Stimulated activated CD8-positive, alpha-beta memory T cell treated with anti-CD3 and anti-CD28 coated beads, Interleukin-4, amount 100 ng/mL, for 48 hours (primary cell): ENCODE measurements around the gene ETNK1.
"Not testable (repeated sequence)": the region's sequence is repeated elsewhere in the genome, so short reads cannot be mapped to it uniquely, and the experiment has no call there.

Experiments
- DNase-seq: peaks from one replicate; pipeline ENCODE4 v3.0.0-alpha.2; 2020

The ETNK1 gene

DNA sequence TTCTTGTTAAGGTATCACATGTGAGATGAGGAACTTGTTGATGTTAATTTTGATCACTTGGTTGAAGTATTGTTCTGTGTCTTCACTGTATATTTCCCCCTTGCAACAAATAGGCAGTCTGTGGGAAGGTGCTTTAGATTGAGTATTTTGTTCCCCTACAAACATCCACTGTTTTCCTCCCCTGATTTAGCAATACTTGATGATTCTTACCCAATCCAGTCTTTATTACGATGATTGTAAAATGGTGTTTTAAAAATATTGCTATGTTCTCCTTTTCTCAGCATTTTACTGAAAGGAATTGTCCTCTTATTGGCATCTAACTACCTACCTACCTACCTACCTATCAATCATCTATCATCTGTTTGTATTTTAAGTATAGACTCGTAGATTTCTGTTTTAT lies 66.3 kb downstream of the ETNK1 start:
- DNase-seq = no peak

DNA sequence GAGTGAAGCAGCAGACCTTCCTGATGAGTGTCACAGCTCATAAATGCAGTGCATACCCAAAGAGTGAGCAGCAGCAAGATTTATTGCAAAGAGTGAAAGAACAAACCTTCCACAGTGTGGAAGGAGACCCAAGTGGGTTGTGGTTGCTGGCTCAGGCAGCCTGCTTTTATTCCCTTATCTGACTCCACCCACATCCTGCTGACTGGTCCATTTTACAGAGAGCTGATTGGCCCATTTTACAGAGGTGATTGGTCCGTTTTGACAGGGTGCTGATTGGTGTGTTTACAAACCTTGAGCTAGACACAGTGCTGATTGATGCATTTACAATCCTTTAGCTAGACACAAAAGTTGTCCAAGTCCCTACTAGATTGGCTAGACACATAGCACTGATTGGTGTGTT lies 67.5 kb downstream of the ETNK1 start:
- not testable (repeated sequence) for DNase-seq

DNA sequence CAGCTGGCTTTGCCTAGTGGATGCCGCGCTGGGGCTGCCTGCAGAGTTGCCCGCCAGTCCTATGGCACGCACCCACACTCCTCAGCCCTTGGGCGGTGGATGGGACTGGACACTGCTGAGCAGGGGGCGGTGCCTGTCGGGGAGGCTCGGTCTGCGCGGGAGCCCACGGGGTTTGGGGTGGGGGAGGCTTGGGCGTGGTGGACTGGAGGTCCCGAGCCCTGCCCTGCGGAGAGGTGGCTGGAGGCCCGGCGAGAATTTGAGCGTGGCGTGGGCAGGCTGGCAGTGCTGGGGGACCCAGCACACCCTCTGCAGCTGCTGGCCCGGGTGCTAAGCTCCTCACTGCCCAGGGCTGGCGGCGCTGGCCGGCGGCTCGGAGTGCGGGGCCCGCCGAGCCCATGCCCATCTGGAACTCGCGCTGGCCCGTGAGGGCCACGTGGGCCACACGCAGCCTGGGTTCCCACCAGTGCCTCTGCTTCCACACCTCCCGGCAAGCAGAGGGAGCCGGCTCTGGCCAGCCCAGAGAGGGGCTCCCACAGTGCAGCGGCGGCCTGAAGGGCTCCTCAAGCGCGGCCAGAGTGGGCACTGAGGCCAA lies 68.1 kb downstream of the ETNK1 start:
- DNase-seq = no peak

DNA sequence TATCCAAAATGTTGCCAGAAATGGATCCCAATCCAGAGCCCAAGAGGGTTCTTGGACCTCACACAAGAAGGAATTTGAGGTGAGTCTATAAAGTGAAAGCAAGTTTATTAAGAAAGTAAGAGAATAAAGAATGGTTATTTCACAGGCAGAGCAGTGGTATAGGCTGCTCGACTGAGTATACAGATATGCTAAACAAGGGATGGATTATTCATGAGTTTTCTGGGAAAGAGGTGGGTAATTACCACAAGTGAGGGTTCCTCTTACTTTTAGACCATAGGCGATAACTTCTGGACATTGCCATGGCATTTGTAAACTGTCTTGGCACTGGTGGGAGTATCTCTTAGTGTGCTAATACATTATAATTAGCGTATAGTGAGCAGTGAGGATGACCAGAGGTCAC lies 73.6 kb downstream of the ETNK1 start:
- DNase-seq = no peak

DNA sequence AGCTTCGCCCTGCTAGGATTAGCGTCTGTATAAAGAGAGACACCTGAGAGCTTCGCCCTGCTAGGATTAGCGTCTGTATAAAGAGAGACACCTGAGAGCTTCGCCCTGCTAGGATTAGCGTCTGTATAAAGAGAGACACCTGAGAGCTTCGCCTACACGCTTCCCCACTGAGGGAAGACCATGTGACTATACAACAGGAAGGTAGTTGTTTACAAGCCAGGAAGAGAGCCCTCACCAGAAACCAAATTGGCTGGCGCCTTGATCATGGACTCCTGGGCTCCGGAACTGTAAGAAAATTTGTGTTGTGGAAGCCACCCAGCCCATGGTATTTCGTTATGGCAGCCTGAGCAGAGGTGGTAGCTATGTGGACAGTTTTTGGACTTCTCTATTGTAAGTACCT lies 74.7 kb downstream of the ETNK1 start:
- not testable (repeated sequence) for DNase-seq

DNA sequence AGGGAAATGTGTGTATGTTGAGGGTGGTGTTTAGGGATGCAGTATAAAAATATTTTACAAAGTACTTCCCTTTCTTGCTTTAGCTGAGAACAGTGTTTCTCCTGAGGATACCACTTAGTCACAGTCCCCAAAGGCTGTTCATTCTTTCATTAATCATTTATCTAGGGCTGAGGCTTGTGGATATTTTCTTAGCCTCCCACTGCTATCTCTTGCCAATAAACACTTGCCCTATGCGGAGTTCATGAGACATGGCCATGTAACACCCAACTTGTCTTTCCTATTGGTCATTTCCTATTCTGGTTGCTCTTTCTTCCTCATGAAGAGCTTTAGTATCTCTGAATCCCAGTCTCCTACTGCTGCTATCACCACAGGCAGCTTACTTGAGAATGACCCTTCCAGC lies 75.1 kb downstream of the ETNK1 start:
- no peak for DNase-seq

DNA sequence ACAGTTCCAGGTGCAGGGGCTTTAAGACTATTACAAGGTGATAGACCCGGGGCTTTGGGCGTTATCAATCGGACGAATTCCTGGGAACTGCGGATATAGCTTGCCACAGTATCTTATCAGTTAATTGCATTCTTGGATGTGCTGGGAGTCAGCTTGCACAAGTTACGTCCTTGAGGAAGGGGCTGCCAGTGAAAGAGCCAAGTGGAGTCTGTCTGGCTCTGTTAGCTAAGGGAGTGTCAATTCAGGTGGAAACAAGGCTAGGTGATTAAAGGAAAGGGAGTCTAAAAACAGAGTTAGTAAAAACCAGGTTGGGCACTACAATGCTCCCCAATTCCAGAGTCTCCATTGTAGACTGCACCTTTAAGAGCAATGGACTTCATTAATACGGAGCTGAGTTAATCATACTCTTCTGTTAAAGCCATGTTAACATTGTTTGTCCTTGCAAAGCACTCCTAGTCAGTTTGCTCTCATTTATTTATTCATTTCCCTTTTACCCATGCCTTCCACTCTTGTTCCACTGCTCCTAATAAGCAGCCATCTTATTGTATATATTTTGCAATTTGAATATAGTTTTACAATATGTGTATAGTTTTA lies 76.3 kb downstream of the ETNK1 start:
- not testable (repeated sequence) for DNase-seq

DNA sequence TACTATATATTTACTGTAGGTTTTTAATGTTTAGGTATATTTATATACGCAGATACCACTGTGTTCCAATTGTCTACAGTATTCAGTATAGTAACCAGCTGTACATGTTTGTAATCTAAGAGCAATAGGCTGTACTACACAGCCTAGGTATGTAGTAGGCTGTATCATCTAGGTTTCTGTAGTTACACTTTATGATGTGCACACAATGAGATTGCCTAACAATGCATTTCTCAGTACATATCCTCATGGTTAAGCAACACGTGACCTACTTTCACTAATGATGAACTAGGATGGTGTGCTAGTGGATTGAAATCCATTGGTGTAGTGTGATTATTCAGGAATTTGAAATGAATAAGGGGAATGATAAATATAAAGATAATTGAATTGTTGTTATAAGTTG lies 77.7 kb downstream of the ETNK1 start:
- DNase-seq = no peak

DNA sequence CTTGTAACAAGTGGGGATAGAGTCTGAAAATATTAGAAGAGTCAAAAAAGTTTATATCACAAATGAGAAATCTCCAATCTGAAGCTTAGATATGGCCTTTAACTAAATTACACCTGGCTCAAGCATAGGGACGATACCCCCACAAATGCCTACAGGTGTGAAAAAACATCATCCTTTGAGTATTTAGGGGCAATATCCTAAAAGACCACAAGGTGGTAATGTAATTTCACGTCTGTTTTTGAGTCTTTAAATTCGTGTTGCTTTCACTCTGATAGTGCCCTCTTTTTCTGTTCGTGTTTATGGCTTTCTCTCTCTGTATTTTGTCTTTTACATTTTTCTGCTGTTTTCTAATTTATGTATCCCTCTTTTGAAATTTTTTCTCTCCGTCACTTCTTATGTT lies 84.3 kb downstream of the ETNK1 start:
- no peak for DNase-seq

DNA sequence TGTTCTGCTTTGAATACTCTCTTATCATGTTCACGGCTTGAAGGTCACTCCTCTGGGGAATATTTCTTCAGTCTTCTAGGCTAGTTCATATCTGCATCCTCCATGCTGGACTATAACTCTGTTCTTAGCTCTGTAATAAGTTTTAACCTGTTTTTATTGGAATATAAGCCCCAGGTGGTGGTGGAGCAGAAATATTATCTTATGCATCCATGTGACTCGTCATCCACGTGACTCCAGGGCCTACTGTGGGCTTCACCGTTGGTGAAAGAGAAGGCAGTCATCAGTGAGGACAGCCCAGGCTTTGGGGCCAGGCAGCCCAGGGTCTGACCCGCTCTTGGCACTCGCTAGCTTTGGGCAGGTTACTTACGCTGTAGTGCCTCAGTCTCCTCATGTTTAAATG lies 87.1 kb downstream of the ETNK1 start:
- DNase-seq = no peak

DNA sequence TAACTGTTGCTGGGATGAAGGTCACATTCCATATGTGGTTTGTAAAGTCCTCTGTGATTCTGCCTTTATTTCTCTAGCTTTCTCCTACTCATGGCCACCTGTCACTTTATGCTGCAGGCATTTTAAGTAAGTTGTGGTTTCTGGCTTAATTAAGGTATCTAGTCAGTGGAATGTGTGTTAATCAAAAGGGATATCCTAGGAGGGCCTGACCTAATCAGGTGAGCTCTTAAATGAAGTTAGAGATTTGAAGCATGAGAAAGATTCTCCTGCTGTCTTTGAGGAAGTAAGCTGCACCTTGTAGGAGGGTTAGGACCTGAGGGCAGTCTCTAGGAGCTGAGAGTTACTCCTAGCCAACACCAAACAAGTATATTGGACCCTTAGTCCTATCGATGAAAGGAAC lies 90.3 kb downstream of the ETNK1 start:
- DNase-seq = no peak

DNA sequence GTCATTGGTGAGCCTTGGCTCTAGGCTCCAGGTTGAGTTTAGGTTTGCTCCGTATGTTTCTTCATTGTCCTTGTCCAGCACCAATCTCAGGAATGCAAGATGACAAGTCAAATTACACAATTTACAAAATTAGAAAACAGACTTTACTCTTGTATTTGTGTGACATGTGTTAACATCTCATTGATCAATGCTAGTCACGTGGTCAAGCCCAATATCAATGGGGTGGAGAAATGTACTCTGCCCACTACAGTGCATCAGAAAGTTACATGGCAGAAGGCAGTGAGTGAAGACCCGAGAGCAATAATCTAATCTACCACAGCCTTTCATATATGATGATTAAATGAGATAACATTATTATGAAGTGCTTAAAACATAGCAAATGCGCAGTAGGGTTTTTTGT lies 94.8 kb downstream of the ETNK1 start:
- no peak for DNase-seq

DNA sequence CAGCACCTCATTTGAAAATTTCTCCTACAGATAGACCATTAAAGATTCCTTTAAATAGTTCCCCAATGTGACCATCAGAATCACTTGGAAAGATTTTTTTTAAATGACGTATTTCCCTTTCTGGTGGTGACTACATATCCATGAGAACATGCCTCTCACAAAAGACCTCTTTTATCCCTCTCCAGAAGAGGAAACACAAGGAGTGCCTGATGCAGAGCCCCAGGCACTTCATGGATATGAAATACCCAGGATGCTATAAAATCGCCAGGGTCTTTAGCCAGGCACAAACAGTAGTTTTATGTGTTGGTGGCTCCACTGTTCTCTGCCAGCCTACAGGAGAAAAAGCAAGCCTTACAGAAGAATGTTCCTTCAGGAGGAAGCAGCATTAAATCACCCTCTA lies 97.1 kb downstream of the ETNK1 start:
- DNase-seq = no peak

DNA sequence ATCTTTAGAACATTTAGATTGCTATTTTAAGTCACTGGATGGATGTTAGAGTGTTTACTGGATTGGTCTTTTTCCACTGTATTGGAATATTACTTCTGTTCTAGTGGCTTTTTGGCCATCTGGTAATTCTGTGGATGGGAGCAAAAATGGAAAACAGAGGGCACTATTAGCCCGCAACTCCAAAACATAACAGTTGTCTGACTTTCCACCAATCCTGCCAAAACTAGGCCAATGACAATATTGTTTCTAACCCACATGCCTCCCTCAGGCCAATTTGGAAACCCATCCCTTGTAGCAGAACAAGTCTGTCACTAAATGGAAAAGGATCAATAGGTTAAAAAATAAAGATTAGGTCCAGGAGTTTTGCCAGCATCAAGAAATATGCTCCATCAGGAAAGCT lies 97.8 kb downstream of the ETNK1 start:
- no peak for DNase-seq

DNA sequence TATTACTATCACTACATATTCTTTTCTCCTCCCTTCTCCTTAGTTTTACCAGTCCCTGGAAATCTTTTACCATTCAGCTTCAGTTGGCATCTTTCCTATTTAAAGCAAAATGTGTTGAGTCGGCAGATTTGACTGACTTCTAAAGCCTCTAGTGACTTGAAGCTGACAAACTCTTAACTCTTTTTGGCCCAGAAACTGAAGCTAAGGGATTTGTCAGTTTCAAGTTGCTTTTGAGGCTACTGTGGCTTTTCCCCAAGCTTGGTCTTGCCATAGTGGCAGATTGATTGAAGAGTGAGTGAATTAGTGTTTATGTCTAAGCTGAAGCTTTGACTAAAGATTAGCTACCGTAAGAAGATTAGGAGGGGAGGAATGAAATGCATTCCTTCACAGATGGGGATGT lies 104.0 kb downstream of the ETNK1 start:
- no peak for DNase-seq

DNA sequence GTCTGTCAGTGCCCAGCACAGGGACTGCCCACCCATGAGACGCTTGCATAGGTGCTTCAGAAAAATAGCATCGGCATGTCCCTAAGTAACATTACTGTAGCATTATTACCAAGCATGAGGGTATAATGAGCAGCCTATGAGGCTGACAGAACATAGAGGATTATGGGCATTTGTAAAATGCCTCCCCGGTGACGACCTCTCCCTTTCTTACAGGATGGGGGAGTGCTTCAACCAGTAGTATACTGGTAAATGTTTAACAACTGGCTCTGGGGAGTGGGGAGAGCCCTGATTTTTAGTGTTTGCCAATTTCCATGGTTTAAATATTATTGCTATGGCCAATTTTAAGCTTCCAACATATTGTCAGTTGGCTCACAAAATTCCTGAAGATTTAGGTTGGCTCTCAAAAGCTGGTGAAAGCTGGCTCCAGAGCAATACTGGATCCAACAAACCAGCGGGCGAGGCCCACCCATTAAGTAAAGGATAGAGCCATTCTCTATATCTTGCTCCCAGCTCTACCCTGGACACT lies 104.5 kb downstream of the ETNK1 start:
- DNase-seq = no peak

DNA sequence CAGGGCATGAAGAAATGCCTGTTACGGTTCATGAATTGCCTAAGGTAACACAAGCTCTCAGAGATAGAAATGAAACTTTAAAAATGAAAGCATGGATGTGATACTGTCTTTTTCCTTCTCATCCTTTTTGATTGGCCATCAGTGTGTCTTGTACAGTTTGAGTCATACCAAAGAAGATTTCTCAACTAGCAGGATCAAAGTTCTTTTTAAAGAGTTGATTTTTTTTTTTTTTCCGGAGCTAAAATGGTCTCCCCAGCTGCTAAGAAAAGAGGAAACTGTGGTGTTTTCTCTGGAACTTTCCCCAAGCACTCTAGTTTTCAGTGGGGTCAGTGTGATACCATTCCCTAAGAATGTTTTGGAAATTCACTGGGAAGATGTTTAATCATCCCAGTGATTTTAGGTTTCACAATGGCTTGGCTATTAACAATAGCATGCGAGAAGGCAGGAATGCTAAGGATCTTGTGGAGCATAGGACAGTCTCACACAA lies 105.0 kb downstream of the ETNK1 start:
- no peak for DNase-seq

DNA sequence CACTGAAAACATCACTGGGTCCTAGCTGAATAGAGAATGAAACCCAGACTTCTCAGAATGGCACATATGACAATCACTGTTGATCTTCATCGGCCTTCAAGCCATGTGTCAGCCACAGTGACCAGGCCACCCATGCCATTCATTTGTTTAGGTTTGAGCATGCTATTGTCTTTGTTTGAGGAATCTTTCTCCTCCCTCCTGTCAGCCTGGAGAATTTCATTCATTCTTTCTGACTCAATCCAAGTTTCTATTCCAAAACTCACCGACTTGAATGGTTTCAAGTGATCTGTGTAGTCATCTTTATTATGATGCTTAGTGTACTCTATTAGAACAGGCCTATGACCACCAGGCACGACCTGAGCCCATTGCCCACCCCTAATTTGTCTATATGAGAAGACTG lies 106.3 kb downstream of the ETNK1 start:
- no peak for DNase-seq

DNA sequence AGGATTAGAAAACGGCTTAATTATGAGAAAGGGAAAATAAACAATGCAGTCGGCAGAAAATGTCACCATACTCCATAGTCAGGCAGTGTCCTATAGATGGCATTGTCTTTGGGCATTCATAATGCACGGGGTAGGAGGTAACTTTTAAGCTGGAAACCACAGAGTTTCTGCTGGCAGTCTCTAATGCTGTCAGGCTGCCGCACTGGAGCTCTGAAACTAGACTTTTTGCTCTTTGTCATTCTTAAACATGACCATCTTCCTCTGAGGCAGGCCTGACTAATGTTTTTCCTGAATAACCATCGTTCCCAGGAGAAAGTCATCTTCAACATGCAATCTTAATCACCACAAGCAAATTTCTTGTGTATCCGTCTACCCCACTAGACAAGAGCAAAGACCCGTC lies 108.8 kb downstream of the ETNK1 start:
- no peak for DNase-seq

DNA sequence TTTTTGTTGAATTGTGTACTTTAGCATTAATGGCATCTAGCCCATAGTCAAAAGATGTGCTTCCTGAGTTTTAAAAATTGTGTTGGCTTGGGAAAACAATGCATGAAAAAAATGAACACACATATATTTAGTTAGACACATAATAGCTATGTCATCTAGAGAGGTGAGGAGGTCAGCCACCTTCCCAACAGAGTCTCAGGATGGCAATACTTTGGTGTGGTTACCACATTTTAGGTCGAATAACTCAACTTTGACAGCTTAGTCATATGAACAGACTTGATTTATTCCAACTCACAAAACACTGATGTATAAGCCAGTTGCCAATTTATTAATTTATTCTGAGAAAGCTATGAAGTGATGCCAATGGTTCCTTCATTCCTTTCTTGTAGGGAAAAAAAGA lies 114.0 kb downstream of the ETNK1 start:
- DNase-seq = no peak
